B cell (primary cell): ENCODE results near the gene C15orf39.

ENCODE experiments used
- CTCF ChIP-seq: fragments of 200-600 bp; IDR thresholded peaks from one replicate; pipeline ENCODE4 v1.8.0; 2022; ENCODE audit warnings: antibody characterized with exemption, mild to moderate bottlenecking
- EZH2 ChIP-seq: IDR thresholded peaks from 2 replicates; pipeline ENCODE4 v1.6.1; 2012; ENCODE audit warnings: borderline replicate concordance, low read depth, mild to moderate bottlenecking, moderate library complexity, low read length; ENCODE audit not compliant: insufficient read depth, poor library complexity, severe bottlenecking

- no peak for TF ChIP-seq CTCF
- TF ChIP-seq EZH2 = no peak
Measured at GRCh38 chr15:75174102-75174501, 27.6 kb upstream of the C15orf39 start.
